Stimulated activated CD4-positive, alpha-beta T cell treated with anti-CD3 and anti-CD28 coated beads, Interleukin-4, amount 100 ng/mL, for 1 hour (primary cell): ENCODE results near the gene LRRC3B.
"Not testable (repeated sequence)": the region's sequence is repeated elsewhere in the genome, so short reads cannot be mapped to it uniquely, and the experiment has no call there.

ENCODE experiments used
- DNase-seq: peaks from one replicate; pipeline ENCODE4 v3.0.0-alpha.2; 2020

The LRRC3B gene

GRCh38 chr3:26622621-26623418 is at the start of gene LRRC3B:
Gene LRRC3B, plus strand, starts transcription at chr3:26622772. Its CDS starts 86,901 bp downstream, at chr3:26709673.
- no peak for DNase-seq

GRCh38 chr3:26574766-26575165 is 47.8 kb upstream of the LRRC3B start:
- no peak for DNase-seq

- DNase-seq: no peak
Observed at GRCh38 chr3:26579116-26579515, 43.5 kb upstream of the LRRC3B start.

GRCh38 chr3:26587571-26587970 is 35.0 kb upstream of the LRRC3B start:
- no peak for DNase-seq

- no peak for DNase-seq
Observed at GRCh38 chr3:26588931-26589330, 33.6 kb upstream of the LRRC3B start.

GRCh38 chr3:26589678-26590077 is 32.9 kb upstream of the LRRC3B start:
- DNase-seq: no peak

GRCh38 chr3:26590919-26591484 is 31.6 kb upstream of the LRRC3B start:
- DNase-seq: no peak

- DNase-seq: no peak
Observed at GRCh38 chr3:26591926-26592325, 30.6 kb upstream of the LRRC3B start.

GRCh38 chr3:26592451-26592850 is 30.1 kb upstream of the LRRC3B start:
- no peak for DNase-seq

GRCh38 chr3:26596335-26596734 is 26.2 kb upstream of the LRRC3B start:
- DNase-seq: no peak

GRCh38 chr3:26603311-26603710 is 19.3 kb upstream of the LRRC3B start:
- not testable (repeated sequence) for DNase-seq

GRCh38 chr3:26603771-26604170 is 18.8 kb upstream of the LRRC3B start:
- DNase-seq: not testable (repeated sequence)

GRCh38 chr3:26614006-26614685 is 8.4 kb upstream of the LRRC3B start:
- no peak for DNase-seq

- no peak for DNase-seq
Observed at GRCh38 chr3:26621176-26621575, 1.4 kb upstream of the LRRC3B start.

GRCh38 chr3:26621906-26622620 is 509 bp upstream of the LRRC3B start:
- DNase-seq: no peak

- DNase-seq: no peak
Observed at GRCh38 chr3:26623419-26624208, 1.0 kb downstream of the LRRC3B start.

GRCh38 chr3:26624209-26624765 is 1.7 kb downstream of the LRRC3B start:
- no peak for DNase-seq

GRCh38 chr3:26625187-26625586 is 2.6 kb downstream of the LRRC3B start:
- DNase-seq: no peak

GRCh38 chr3:26627080-26627479 is 4.5 kb downstream of the LRRC3B start:
- DNase-seq: no peak

GRCh38 chr3:26628915-26629314 is 6.3 kb downstream of the LRRC3B start:
- no peak for DNase-seq

GRCh38 chr3:26630669-26631389 is 8.3 kb downstream of the LRRC3B start:
- DNase-seq: no peak

GRCh38 chr3:26631390-26631738 is 8.8 kb downstream of the LRRC3B start:
- DNase-seq: no peak
